Non-pigmented ciliary epithelial cell (primary cell): ENCODE measurements around the gene NXPE3.
"Not testable (repeated sequence)": the region's sequence is repeated elsewhere in the genome, so short reads cannot be mapped to it uniquely, and the experiment has no call there.

Experiments
- DNase-seq: peaks from one replicate; pipeline ENCODE4 v3.0.0-alpha.2; 2010; ENCODE audit warnings: low read depth

The NXPE3 gene

DNA sequence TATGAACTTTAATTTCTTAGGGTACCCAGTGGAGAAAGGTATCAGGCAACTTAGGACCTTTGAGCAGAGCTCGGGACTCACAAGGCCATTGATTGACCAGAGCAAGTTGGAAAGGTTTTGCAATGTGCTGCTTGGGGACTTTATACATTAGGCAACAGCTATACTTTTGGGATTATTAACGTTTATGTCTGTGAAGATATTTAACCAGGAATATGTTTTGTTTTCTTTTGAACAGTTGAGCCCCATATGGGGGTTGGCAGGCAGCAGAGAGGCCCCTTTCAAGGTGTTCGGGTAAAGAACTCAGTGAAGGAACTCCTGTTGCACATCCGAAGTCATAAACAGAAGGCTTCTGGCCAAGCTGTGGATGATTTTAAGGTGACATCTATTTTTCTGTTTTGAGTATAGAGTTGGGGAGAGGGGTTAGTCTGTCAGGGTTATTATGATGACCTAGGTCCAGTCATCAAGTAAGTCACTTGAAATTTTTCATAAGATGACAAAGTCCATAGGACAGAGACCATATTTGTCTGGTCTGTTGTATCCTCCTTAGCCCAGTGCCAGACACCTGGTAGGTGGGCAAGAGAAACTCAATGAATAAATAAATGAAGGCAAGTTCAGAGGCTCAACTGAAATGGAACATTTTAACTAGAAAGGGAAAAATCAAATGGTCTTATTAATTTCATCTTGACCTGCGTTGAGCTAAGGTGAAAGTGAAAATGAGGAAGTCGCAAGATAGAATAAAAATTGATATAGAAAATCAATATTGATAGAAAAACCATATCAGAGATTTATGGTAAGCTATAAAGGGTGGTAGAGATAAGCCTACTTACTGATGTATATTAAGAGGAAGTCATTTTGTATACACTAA, 73.1 kb downstream of the NXPE3 start:
- no peak for DNase-seq

DNA sequence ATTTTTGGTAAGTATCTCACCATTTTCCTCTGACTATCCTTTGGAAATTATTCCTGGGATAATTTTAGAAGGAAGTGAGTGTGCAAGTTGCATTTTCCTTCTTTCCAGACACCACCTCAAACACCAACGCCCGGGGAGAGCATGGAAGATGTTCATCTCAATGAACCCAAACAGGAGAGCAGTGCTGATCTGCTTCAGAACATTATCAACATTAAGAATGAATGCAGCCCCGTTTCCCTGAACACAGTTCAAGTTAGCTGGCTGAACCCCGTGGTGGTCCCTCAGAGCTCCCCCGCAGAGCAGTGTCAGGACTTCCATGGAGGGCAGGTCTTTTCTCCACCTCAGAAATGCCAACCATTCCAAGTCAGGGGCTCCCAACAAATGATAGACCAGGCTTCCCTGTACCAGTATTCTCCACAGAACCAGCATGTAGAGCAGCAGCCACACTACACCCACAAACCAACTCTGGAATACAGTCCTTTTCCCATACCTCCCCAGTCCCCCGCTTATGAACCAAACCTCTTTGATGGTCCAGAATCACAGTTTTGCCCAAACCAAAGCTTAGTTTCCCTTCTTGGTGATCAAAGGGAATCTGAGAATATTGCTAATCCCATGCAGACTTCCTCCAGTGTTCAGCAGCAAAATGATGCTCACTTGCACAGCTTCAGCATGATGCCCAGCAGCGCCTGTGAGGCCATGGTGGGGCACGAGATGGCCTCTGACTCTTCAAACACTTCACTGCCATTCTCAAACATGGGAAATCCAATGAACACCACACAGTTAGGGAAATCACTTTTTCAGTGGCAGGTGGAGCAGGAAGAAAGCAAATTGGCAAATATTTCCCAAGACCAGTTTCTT, 74.2 kb downstream of the NXPE3 start:
- DNase-seq = no peak

DNA sequence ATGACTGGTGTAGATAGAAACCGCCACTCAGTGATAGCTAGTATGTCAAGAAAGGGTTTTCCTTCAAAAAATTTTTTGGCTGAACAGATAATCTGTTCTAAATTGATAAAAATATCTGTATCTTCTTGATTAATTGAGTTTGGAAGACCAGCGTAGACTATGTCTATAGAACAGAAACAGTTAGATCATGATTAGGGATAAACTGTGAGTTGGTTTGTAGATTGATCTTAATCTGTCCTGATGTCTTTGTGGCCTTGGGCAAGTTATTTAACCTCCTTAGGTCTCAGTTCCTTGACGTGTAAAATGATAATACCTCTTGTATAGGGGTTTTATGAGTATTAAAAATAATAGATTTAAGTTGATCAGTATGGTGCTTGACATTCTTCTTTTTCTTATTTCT, 75.0 kb downstream of the NXPE3 start:
- DNase-seq = no peak

DNA sequence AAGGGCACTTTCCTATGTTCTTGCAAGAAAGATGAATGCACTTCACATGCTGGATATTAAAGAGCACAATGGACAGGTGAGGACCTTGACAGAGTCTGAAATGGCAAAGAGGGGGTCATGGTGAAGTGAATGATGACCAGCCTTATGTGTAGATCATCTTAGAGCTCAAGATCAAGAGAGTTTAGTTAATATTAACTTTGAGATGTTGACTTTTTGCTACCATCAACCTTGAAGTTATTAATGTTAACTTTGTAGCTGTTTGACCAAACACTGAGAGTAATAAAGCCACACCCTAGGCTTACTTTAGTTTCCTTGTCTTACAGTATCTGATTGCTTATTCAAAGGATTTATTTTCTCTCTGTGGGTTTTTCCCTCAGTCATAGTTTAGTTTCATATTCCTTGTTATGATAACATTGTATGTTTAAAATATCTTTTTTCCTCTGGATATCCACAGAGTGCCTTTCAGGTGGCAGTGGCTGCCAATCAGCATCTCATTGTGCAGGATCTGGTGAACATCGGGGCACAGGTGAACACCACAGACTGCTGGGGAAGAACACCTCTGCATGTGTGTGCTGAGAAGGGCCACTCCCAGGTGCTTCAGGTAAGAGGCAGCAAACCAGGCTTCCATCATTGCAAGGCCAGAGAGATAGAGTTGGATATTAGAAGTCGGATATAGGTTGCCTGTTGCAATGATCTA, 75.7 kb downstream of the NXPE3 start:
- DNase-seq = no peak

DNA sequence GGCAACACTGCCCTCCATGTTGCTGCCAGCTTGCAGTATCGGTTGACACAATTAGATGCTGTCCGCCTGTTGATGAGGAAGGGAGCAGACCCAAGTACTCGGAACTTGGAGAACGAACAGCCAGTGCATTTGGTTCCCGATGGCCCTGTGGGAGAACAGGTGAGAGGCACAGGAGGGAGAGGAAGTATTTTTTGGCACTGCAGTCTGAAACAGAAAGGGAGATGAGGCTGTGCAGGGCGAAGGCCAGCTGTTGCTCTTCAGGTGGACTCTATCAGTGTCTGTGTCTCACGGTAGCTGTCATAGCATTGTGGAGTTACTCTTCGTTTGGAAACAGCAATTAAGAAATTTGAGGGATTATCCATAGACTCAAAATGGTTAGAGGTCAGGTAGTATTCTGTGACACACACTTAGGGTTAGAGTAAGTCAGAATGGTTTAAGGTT, 78.3 kb downstream of the NXPE3 start:
- no peak for DNase-seq

DNA sequence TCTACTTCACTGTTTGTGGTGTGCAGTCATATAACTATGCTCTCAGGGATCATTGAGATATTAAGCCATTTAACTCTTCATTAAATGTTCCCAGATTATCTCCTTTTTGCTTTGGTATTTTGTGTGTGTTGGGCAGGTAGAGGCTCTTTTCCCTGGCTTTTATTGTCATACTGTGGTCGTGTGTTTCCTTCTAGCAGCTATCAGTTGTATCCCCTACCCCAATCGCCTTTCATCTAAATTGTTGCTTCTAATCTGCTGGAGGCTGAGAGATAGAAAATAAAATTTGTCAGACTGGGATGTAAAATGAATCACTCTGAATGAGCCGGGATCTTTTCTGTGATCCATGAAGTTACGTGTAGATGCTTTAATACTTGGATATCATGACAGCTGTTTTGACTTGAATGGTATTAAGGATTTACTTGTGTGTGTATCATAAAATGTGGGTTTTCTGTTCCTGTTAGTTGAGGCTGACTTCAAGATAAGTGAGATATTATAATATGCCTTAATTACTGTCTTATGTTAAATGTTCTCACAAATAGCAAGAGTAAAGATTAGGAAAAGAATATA, 79.5 kb downstream of the NXPE3 start:
- DNase-seq = no peak

DNA sequence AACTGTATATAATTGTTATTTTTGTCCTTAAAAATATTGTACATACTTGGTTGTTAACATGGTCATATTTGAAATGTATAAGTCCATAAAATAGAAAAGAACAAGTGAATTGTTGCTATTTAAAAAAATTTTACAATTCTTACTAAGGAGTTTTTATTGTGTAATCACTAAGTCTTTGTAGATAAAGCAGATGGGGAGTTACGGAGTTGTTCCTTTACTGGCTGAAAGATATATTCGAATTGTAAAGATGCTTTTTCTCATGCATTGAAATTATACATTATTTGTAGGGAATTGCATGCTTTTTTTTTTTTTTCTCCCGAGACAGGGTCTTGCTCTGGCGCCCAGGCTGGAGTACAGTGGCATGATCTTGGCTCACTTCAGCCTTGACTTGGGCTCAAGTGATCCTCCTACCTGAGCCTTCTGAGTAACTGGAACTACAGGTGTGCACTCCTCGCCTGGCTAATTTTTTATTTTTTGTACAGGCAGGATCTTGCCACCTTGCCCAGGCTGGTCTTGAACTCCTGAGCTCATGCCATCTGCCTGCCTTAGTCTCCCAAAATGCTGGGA, 81.0 kb downstream of the NXPE3 start:
- no peak for DNase-seq

DNA sequence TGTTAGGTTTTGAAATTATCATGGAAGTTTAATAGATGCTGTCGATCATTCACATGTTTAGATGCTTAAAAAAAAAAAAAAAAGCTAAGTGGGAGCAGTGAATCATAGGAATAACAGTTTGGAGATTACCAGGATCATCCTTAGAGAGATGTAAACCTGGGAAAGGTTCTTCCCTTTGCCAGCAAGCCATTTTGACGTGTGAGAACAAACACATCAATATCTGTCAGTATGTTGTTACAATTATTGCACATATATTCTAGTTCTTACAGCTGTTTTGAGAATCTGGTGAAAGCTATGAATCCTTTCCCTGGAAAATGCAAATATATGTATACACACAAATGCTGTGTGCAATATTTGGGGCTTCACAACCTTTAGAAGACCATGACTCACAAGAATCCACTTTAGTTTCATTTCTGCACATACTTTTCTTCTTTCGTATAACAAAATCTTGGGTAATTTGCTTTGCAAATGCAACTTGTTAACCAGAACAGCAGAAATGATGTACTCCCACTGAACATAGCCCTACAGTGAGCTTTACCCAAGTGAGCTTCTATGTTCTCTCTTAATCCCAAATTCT, 82.3 kb downstream of the NXPE3 start:
- no peak for DNase-seq

DNA sequence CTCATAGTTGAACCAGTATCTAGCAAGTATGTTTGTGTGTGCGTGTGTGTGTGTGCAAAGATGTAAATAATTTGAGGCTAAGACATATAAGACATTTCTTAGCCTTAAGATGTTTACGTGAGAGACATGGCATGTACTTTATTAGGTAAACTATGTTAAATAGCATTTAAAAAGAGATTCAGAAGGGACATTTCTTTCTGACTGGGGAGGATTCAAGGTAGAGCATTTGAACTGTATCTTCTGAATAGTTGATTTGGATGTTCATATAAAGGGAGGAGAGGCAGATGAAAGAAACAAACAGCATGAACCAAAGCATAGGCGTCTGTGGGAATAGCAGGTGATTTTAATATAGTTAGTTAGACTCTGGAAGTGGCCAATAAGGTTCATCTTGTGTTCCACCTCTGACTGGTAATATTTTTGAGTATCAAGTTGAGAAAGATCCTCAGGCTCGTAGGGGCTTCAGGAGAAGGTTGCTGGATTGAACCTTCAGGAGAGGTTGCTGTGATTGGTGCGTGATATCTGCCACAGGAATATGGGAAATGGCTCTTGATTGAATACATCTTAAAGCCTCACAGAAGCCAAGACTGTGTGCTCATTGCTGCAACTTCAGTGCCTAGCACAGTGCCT, 82.9 kb downstream of the NXPE3 start:
- no peak for DNase-seq

DNA sequence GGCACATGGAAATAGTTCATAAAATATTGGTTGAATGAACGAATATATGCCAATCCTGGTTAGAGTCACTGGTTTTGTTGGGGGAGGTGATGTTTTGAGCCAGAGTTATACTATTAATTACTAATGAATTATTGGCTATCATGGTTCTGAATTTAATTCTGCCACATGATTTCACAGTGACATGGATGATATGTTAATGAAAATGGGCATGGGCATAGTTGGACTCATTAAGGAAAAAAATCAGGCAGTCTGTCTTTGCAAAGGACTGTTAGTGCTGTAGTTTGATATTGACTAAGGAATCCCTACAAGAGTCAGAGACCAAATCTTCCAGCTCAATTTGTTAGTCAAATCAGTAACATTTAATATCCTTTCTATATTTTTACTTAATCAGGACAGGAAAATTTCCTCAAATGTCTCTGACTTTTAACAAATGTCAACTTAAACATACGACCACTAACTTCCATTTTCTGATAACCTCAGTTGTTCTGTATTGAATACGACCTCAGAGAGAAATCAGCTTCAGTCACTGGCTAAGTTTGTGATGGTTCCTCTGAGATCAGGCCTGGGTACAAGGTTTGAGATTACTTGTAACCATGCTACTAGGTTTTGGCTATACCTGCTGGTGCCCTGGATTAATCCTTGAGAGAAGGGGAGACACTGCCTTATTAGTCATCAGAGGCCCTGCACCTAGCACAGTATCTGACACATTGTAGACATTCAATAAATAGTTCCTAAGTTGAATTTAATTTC, 83.6 kb downstream of the NXPE3 start:
- DNase-seq = no peak

DNA sequence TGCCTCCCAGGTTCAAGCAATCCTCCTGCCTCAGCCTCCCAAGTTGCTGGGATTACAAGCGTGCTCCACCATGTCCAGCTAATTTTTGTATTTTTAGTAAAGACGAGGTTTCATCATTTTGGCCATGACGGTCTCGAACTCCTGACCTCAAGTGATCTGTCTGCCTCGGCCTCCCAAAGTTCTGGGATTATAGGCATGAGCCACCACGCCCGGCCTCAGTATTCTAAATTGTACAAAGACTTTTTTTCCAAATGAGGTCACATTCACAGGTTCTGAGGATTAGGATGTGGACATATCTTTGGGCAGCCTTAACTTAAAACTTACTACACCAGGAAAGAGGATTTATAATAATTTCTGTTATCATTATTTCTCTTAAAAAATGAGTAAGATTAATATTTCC, 85.9 kb downstream of the NXPE3 start:
- DNase-seq = not testable (repeated sequence)

DNA sequence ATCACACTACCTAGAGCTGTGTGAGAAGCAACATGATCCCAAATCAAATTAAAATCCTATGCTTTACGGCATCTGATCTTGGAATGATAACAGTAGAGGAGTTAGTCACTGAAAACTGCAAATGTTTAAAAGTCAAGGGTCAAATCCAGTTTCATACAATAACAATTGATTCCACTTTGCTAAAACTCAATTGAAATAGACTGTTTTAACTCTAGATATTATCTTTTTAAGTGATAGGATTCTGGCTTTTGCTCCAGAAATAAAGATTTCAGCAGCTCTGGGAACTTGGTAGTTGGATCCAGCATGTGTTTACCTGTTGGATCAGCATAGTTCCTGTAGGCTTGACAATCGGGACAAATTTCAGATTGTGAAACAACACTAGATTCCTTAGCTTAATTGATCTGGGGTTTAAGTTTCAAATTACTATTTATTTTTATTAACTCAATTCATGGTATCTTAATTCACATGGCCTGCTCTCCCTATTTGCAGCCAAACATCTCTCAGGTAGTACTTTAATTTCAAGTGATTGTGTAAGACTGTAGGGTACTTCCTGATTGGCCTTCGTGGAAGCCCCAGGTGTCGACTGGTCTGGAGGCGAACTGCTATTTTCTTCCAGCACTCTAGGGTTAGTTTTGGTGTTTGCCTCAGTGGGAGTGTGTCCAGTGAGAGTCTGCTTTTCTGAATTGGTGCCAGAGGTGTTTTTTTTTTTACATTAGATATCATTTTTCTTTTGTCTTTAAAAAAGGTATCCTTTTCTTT, 86.9 kb downstream of the NXPE3 start:
- DNase-seq = no peak

DNA sequence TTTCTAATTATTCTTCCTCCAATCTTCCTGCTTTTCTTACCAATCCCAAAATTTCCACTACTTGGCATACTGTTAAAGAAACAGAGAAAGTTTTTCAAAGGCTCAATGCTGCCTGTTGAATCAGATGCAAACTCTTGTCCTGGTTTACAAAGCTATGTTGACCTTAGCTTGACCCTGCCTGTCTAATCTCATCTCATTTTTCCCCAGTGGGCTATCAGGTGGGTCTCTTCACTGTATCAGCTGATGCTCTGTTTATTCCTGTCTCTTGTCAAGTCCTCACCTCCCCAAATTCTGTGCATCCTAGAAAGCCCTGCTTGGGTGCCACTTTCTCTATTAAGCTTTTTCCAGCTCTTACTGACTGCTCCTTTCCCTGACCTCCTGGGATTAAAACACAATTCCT, 88.5 kb downstream of the NXPE3 start:
- no peak for DNase-seq

DNA sequence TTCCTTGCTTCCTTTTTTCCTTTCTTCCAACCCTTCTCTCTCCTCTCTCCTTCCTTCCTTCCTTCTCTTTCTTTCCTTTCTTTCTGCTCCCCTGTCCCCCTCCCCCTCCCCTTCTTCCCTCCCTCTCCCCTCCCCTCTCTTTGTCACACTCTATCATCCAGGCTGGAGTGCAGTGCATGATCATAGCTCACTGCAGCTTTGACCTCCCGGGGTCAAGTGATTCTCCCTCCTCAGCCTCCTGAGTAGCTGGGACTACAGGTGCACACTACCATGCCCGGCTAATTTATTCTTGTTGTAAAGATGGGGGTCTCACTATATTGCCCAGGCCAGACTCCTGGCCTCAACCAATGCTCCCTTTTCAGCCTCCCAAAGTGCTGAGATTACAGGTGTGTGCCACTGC, 89.0 kb downstream of the NXPE3 start:
- DNase-seq = no peak

DNA sequence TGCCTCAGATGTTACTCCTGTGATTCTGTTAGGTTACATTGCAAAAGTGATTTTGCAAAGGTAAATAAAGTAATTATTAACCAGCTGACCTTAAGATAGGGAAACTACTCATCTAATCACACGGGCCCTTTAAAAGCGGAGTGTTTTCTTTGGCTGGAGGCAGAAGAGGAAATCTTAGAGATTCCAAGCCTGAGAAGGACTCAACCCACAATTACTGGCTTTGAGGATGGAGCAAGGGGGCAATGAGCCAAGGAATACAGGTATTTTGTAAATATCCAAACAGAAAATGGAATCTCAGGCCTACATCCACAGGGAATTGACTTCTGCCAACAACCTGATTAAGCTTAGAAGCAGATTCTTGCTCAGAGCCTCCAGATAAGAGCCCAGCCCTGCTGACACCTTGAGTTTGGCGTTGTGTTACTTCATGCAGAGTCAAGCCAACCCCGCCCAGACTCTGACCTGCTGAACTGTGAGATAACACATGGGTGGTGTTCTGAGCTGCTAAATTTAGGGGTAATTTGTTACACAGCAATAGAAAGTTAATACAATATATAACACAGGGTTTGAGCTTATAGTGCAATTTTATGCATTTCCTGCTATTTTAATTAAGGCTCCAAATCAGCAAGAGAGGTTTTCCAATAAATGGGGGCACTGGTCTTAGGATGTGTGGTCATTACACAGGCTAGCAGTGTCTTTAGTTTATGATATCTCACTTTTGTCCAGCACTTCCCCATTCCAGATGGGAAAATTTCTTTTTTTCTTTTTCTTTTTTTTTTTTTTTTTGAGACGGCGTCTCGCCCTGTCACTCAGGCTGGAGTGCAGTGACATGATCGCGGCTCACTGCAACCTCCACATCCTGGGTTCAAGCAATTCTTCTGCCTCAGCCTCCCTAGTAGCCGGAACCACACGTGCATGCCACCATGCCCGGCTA, 89.8 kb downstream of the NXPE3 start:
- no peak for DNase-seq

DNA sequence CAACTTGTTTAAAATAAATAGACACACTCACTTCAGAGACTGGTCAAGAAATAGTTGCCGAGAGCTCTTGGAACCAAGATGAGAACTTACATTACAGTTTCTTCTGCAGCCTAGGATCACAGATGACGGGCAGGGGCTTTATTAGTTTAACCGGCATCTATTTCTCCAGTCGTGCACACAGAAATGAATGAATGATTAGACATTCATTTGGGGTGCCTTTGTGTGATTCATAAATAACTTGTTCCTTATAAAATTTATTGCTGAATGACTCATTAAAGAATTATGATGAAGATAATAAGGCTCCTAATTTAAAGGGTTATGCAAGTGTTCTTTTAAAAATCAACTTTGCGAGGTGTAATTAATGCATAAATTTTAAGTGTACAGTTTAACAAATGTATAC, 91.1 kb downstream of the NXPE3 start:
- no peak for DNase-seq

DNA sequence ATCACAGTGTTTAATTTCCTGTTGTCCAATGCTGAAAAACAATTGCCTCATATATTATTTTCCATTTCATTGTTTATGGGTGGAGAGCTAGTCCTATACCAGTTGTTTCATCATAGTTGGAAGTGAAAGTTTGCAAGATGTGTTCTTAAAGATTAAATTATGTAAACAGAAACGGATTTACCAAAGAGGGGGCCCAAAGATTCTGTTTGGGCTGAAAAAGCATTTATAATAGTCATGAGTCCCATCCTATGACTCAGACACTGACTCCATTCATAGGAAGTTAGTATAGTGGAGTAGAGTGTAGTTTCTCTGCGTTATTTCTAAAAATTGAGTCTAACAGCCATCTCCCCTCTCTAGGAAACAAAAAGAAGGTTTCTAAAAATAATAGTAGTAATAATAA, 94.6 kb downstream of the NXPE3 start:
- no peak for DNase-seq

DNA sequence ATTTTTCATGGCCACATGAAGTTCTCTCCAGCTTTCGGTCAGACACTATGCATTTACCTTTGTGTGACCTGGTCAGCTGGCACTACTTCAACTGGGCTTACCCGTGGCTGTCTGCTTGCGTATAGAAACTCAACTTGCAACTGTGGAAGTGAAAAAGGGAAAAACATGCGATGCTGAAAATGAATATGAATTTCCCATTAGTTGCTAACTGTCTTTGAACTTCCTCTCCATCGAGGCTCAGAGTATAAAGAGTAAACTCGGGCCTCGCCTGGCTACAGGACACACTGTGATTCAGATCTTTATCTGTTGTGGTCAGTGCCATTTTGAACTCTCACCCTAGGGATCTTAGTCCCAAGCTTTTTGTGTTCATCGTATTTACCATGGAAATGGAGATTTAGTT, 97.1 kb downstream of the NXPE3 start:
- DNase-seq = no peak
